ENCODE measurements around the gene CERT1.

- TF ChIP-seq CTCF (IDR thresholded peaks at IDR 0.05; ENCODE audit: borderline replicate concordance, extremely low read depth, low read length, poor library complexity, severe bottlenecking) (no peak), EZH2 (IDR thresholded peaks at IDR 0.05; ENCODE audit: borderline replicate concordance, low read depth, low read length, severe bottlenecking) (no peak)
Measured at GRCh38 chr5:75509546-75509945, 1.9 kb downstream of the CERT1 start.

Data from DND-41 (cell line).